ENCODE results near the gene SPINT2.

SPINT2 gene

GRCh38 chr19:38231918-38232317, 32.5 kb upstream of the SPINT2 start:
- no peaks in the 10 kb centered on the region for H3K36me3 ChIP-seq
- H3K9me3 ChIP-seq, result no peaks in the 10 kb centered on the region
- no peak overlapping the region for H3K4me3 ChIP-seq (ENCODE audit: low read depth in 1 of 2, low read length in 1 of 2)
- H3K27ac ChIP-seq, result no peak overlapping the region
- no peak for TF ChIP-seq CTCF (IDR thresholded peaks at IDR 0.05)
- peaks cover 68% of the 10 kb centered on the region for H3K27me3 ChIP-seq
- no peaks in the 10 kb centered on the region for H3K4me1 ChIP-seq (ENCODE audit: control insufficient read depth in 1 of 2, insufficient read depth in 1 of 2, low read depth in 1 of 2, low read length in 1 of 2)

GRCh38 chr19:38233740-38234251, 30.6 kb upstream of the SPINT2 start:
- Histone ChIP-seq H3K4me3 (ENCODE audit: low read depth in 1 of 2, low read length in 1 of 2) (no peak overlapping the region), H3K9me3 (no peaks in the 10 kb centered on the region), H3K36me3 (no peaks in the 10 kb centered on the region), H3K4me1 (ENCODE audit: control insufficient read depth in 1 of 2, insufficient read depth in 1 of 2, low read depth in 1 of 2, low read length in 1 of 2) (no peaks in the 10 kb centered on the region), H3K27ac (no peak overlapping the region), H3K27me3 (peaks cover 53% of the 10 kb centered on the region)
- TF ChIP-seq CTCF (IDR thresholded peaks at IDR 0.05), result peak; percentile 72

GRCh38 chr19:38234615-38235014, 29.8 kb upstream of the SPINT2 start:
- Histone ChIP-seq H3K4me3 (ENCODE audit: low read depth in 1 of 2, low read length in 1 of 2) (no peak overlapping the region), H3K9me3 (no peaks in the 10 kb centered on the region), H3K27ac (no peak overlapping the region), H3K36me3 (no peaks in the 10 kb centered on the region), H3K4me1 (ENCODE audit: control insufficient read depth in 1 of 2, insufficient read depth in 1 of 2, low read depth in 1 of 2, low read length in 1 of 2) (no peaks in the 10 kb centered on the region), H3K27me3 (peaks cover 45% of the 10 kb centered on the region)
- TF ChIP-seq CTCF (IDR thresholded peaks at IDR 0.05), result no peak

GRCh38 chr19:38239816-38240215, 24.6 kb upstream of the SPINT2 start:
- Histone ChIP-seq H3K9me3 (no peaks in the 10 kb centered on the region), H3K4me1 (ENCODE audit: control insufficient read depth in 1 of 2, insufficient read depth in 1 of 2, low read depth in 1 of 2, low read length in 1 of 2) (peaks cover 0 to 8% of the 10 kb centered on the region in 2 experiments), H3K27me3 (peaks cover 13% of the 10 kb centered on the region), H3K36me3 (no peaks in the 10 kb centered on the region), H3K4me3 (ENCODE audit: low read depth in 1 of 2, low read length in 1 of 2) (no peak overlapping the region), H3K27ac (no peak overlapping the region)
- TF ChIP-seq CTCF (IDR thresholded peaks at IDR 0.05), result no peak

GRCh38 chr19:38243279-38243673, 21.1 kb upstream of the SPINT2 start:
- TF ChIP-seq CTCF (IDR thresholded peaks at IDR 0.05), result no peak
- no peak overlapping the region for H3K4me3 ChIP-seq (ENCODE audit: low read depth in 1 of 2, low read length in 1 of 2)
- H3K27me3 ChIP-seq, result peaks cover 10% of the 10 kb centered on the region
- no peak overlapping the region for H3K27ac ChIP-seq
- H3K36me3 ChIP-seq, result no peaks in the 10 kb centered on the region
- peaks cover 0 to 8% of the 10 kb centered on the region in 2 experiments for H3K4me1 ChIP-seq (ENCODE audit: control insufficient read depth in 1 of 2, insufficient read depth in 1 of 2, low read depth in 1 of 2, low read length in 1 of 2)
- no peaks in the 10 kb centered on the region for H3K9me3 ChIP-seq

Data from neutrophil (primary cell).